Stimulated activated CD4-positive, alpha-beta T cell treated with anti-CD3 and anti-CD28 coated beads, Interleukin-15, amount 100 ng/mL, for 48 hours (primary cell): ENCODE results near the gene RBKS.

Source experiments
- DNase-seq, 2 donors: peaks; one replicate each; pipeline ENCODE4 v3.0.0-alpha.2; 2020; ENCODE audit warnings: low read depth in 2 of 2

The RBKS gene

GRCh38 chr2:27890146-27890923 is at the start of gene RBKS, which contains the start of gene BABAM2:
TSS of gene RBKS (minus strand) at chr2:27890387. CDS start at chr2:27890345, 42 bp downstream.
TSS of gene BABAM2 (plus strand) at chr2:27890729. CDS start at chr2:27894557, 3,828 bp downstream.
- peak; percentile 78 to 89 for DNase-seq

GRCh38 chr2:27935026-27935425 is 44.8 kb upstream of the RBKS start:
- no peak for DNase-seq

GRCh38 chr2:27932396-27932795 is 42.2 kb upstream of the RBKS start:
- no peak for DNase-seq

GRCh38 chr2:27931361-27931950 is 41.3 kb upstream of the RBKS start:
- no peak for DNase-seq

- no peak for DNase-seq
Observed at GRCh38 chr2:27929916-27930486, 39.8 kb upstream of the RBKS start.

- DNase-seq, result no peak
Observed at GRCh38 chr2:27925766-27926472, 35.7 kb upstream of the RBKS start.

GRCh38 chr2:27922842-27923241 is 32.7 kb upstream of the RBKS start:
- DNase-seq, result no peak

- no peak for DNase-seq
Observed at GRCh38 chr2:27921880-27922547, 31.8 kb upstream of the RBKS start.

- DNase-seq, result no peak
Observed at GRCh38 chr2:27921424-27921823, 31.2 kb upstream of the RBKS start.

- DNase-seq, result no peak
Observed at GRCh38 chr2:27920148-27920885, 30.1 kb upstream of the RBKS start.

- DNase-seq, result no peak
Observed at GRCh38 chr2:27916293-27916995, 26.3 kb upstream of the RBKS start.

GRCh38 chr2:27915874-27916273 is 25.7 kb upstream of the RBKS start:
- no peak for DNase-seq

GRCh38 chr2:27915191-27915590 is 25.0 kb upstream of the RBKS start:
- no peak for DNase-seq

GRCh38 chr2:27914805-27915175 is 24.6 kb upstream of the RBKS start:
- DNase-seq, result no peak

- DNase-seq, result no peak
Observed at GRCh38 chr2:27914041-27914804, 24.0 kb upstream of the RBKS start.

GRCh38 chr2:27912512-27912911 is 22.3 kb upstream of the RBKS start:
- no peak for DNase-seq

GRCh38 chr2:27911458-27912210 is 21.4 kb upstream of the RBKS start:
- no peak for DNase-seq

GRCh38 chr2:27909901-27910300 is 19.7 kb upstream of the RBKS start:
- no peak for DNase-seq

- no peak for DNase-seq
Observed at GRCh38 chr2:27907547-27907946, 17.4 kb upstream of the RBKS start.
